Bronchial epithelial cell (primary cell): Measurements from ENCODE around the gene PSMG3. TPM values are rescaled to one million over a fixed set of nuclear protein-coding genes. Genes with fewer than 3 reads are reported as not detected.

Experiments
- DNase-seq: peaks from one replicate; pipeline ENCODE4 v3.0.0-alpha.2; 2010; ENCODE audit warnings: low read depth
- FAIRE-seq: peaks from 2 replicates; lab custom pipeline; 2011; peaks lifted over from hg19 to GRCh38; lab: Jason Lieb, UNC
- H3K27me3 ChIP-seq: 2 replicates; pipeline ENCODE4 v1.5.1; 2011; ENCODE audit warnings: low read length; ENCODE audit not compliant: control insufficient read depth, insufficient read depth
- H3K36me3 ChIP-seq: 2 replicates; pipeline ENCODE4 v1.5.1; 2011; ENCODE audit warnings: low read length; ENCODE audit not compliant: control insufficient read depth, insufficient read depth
- H3K4me3 ChIP-seq: 2 replicates; pipeline ENCODE4 v1.5.1; 2011; ENCODE audit warnings: mild to moderate bottlenecking, low read depth, low read length, control low read depth
- CTCF ChIP-seq: IDR thresholded peaks from 2 replicates; pipeline ENCODE4 v1.5.1; 2011; ENCODE audit warnings: mild to moderate bottlenecking, moderate library complexity, low read length, control low read depth, inconsistent platforms; ENCODE audit not compliant: insufficient read depth, severe bottlenecking
- total RNA-seq: library from RNA; depleted of rRNA; stranded (reverse); fragments of >200 nt; gene quantifications from 2 replicates; pipeline ENCODE4 v1.2.1, GENCODE V29; 2014

The PSMG3 gene
- total RNA-seq, 1 donor from 2014 or later: 50.8 TPM

- no peak for FAIRE-seq
- Histone ChIP-seq H3K4me3 (no peak overlapping the region), H3K27me3 (no peaks in the 10 kb centered on the region), H3K36me3 (no peaks in the 10 kb centered on the region)
- no peak for TF ChIP-seq CTCF
- no peak for DNase-seq
Observed at GRCh38 chr7:1599640-1600395, 30.0 kb upstream of the PSMG3 start.

GRCh38 chr7:1598961-1599639, 29.3 kb upstream of the PSMG3 start:
- no peak overlapping the region for H3K4me3 ChIP-seq
- H3K36me3 ChIP-seq: no peaks in the 10 kb centered on the region
- TF ChIP-seq CTCF: no peak
- DNase-seq (no peak), FAIRE-seq (no peak)
- no peaks in the 10 kb centered on the region for H3K27me3 ChIP-seq

- Histone ChIP-seq H3K27me3 (no peaks in the 10 kb centered on the region), H3K36me3 (no peaks in the 10 kb centered on the region), H3K4me3 (no peak overlapping the region)
- FAIRE-seq: no peak
- TF ChIP-seq CTCF: no peak
- DNase-seq: no peak
Observed at GRCh38 chr7:1598286-1598685, 28.5 kb upstream of the PSMG3 start.

- DNase-seq: no peak
- Histone ChIP-seq H3K36me3 (no peaks in the 10 kb centered on the region), H3K4me3 (no peak overlapping the region), H3K27me3 (no peaks in the 10 kb centered on the region)
- FAIRE-seq: no peak
- TF ChIP-seq CTCF: no peak
Observed at GRCh38 chr7:1597791-1598190, 28.0 kb upstream of the PSMG3 start.

GRCh38 chr7:1597066-1597760, 27.4 kb upstream of the PSMG3 start:
- Histone ChIP-seq H3K4me3 (no peak overlapping the region), H3K36me3 (no peaks in the 10 kb centered on the region), H3K27me3 (no peaks in the 10 kb centered on the region)
- DNase-seq (no peak), FAIRE-seq (no peak)
- TF ChIP-seq CTCF: no peak
